HL-60 (cell line): Measurements from ENCODE around the gene PORCN.
"Not testable (repeated sequence)": the region's sequence is repeated elsewhere in the genome, so short reads cannot be mapped to it uniquely, and the experiment has no call there.

Experiments used
- DNase-seq, 2 experiments: peaks; one replicate each; pipeline ENCODE4 v3.0.0-alpha.2; 2010 to 2020; ENCODE audit warnings: low read depth in 1 of 2, low spot score in 1 of 2
- H3K27ac ChIP-seq: fragments of 250-450 bp; sonication (Bioruptor Pico); replicated peaks from 2 replicates; pipeline ENCODE4 v1.5.1; 2020; ENCODE audit warnings: mild to moderate bottlenecking, moderate library complexity
- H3K27me3 ChIP-seq: fragments of 250-450 bp; sonication (Bioruptor Pico); 2 replicates; pipeline ENCODE4 v1.5.1; 2021; ENCODE audit warnings: mild to moderate bottlenecking, moderate library complexity; ENCODE audit not compliant: insufficient read depth, poor library complexity, severe bottlenecking
- H3K4me3 ChIP-seq: replicated peaks from 2 replicates; pipeline ENCODE4 v1.5.1; 2011; ENCODE audit warnings: mild to moderate bottlenecking, control low read depth, low read length; ENCODE audit not compliant: insufficient read depth
- CTCF ChIP-seq: IDR thresholded peaks from one replicate; pipeline ENCODE4 v1.5.1; 2011; ENCODE audit warnings: low read length, control low read depth, inconsistent platforms; ENCODE audit not compliant: insufficient read depth
- GABPA ChIP-seq: IDR thresholded peaks from 2 replicates; pipeline ENCODE4 v1.6.1; 2012; ENCODE audit warnings: low read depth
- POLR2AphosphoS5 ChIP-seq: IDR thresholded peaks from 2 replicates; pipeline ENCODE4 v1.6.1; 2012; ENCODE audit warnings: low read depth
- REST ChIP-seq: IDR thresholded peaks from 2 replicates; pipeline ENCODE4 v1.6.1; 2012; ENCODE audit warnings: low read depth; ENCODE audit not compliant: insufficient replicate concordance
- SPI1 ChIP-seq: IDR thresholded peaks from 2 replicates; pipeline ENCODE4 v1.6.1; 2012; ENCODE audit warnings: low read depth, mild to moderate bottlenecking, borderline replicate concordance

Gene PORCN

GRCh38 chrX:48548871-48549270 lies 40.1 kb downstream of the PORCN start:
- H3K27ac ChIP-seq, result no peak overlapping the region
- H3K27me3 ChIP-seq, result no peaks in the 10 kb centered on the region
- H3K4me3 ChIP-seq, result no peak overlapping the region
- no peak for TF ChIP-seq CTCF
- no peak for TF ChIP-seq GABPA
- TF ChIP-seq POLR2AphosphoS5, result no peak
- no peak for TF ChIP-seq SPI1
- no peak for TF ChIP-seq REST
- DNase-seq, result no peak

- H3K27ac ChIP-seq, H3K4me3 ChIP-seq, DNase-seq, H3K27me3 ChIP-seq: not testable (repeated sequence)
Measured at GRCh38 chrX:48555731-48556325, 47.0 kb downstream of the PORCN start.

GRCh38 chrX:48558271-48558670 lies 49.5 kb downstream of the PORCN start:
- Histone ChIP-seq H3K4me3 (no peak overlapping the region), H3K27ac (no peak overlapping the region), H3K27me3 (no peaks in the 10 kb centered on the region)
- no peak for DNase-seq
- no peak for TF ChIP-seq REST
- no peak for TF ChIP-seq SPI1
- no peak for TF ChIP-seq POLR2AphosphoS5
- TF ChIP-seq GABPA, result no peak
- no peak for TF ChIP-seq CTCF

GRCh38 chrX:48559636-48560035 lies 50.8 kb downstream of the PORCN start:
- no peak for TF ChIP-seq GABPA
- TF ChIP-seq REST, result no peak
- TF ChIP-seq CTCF, result no peak
- no peak for TF ChIP-seq POLR2AphosphoS5
- TF ChIP-seq SPI1, result no peak

More at GRCh38 chrX:48559636-48560035, 50.8 kb downstream of the PORCN start:
- no peak overlapping the region for H3K4me3 ChIP-seq
- no peaks in the 10 kb centered on the region for H3K27me3 ChIP-seq
- DNase-seq, result no peak
- no peak overlapping the region for H3K27ac ChIP-seq
